MM.1S (cell line): ENCODE data around the gene SEC24D.

ENCODE experiments used
- EZH2 ChIP-seq: fragments of 300-600 bp; sonication (generic); optimal IDR thresholded peaks from 2 replicates; pipeline ENCODE3; 2017; ENCODE audit warnings: low read depth, mild to moderate bottlenecking, antibody characterized with exemption, low read length, mixed read lengths
- EZH2phosphoT487 ChIP-seq: fragments of 300-600 bp; sonication (generic); IDR thresholded peaks from 2 replicates; pipeline ENCODE4 v1.6.1; 2018; ENCODE audit warnings: antibody characterized with exemption, low read length
- TF ChIP-seq, protein P1 (sequence below): fragments of 300-600 bp; sonication (generic); IDR thresholded peaks from 2 replicates; pipeline ENCODE4 v1.5.1; 2016; ENCODE audit warnings: antibody characterized with exemption, low read length, mixed read lengths

DNA sequence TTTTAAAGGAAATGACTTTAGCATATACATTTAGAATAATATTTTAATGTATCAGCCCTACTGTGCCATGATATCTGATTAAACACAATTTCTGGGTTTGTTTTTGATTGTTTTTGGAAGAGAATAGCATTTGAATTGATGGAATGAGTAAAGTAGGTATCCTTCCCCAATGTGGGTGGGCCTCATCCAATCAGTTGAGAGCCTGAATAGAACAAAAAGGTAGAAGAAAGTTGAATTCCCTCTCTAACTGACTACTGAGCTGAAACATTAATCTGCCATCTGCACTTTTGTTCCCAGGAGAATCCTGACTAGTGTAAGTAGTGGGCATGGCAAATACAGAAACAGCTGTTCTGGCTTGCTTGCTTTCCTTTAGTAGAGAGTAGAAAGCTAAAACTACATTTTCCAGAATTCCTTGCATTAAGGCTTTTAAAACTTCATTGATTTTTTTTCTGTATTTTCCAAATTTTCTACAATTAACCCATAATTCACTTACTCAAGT, 9.7 kb upstream of the SEC24D start:
- TF ChIP-seq, protein P1, sequence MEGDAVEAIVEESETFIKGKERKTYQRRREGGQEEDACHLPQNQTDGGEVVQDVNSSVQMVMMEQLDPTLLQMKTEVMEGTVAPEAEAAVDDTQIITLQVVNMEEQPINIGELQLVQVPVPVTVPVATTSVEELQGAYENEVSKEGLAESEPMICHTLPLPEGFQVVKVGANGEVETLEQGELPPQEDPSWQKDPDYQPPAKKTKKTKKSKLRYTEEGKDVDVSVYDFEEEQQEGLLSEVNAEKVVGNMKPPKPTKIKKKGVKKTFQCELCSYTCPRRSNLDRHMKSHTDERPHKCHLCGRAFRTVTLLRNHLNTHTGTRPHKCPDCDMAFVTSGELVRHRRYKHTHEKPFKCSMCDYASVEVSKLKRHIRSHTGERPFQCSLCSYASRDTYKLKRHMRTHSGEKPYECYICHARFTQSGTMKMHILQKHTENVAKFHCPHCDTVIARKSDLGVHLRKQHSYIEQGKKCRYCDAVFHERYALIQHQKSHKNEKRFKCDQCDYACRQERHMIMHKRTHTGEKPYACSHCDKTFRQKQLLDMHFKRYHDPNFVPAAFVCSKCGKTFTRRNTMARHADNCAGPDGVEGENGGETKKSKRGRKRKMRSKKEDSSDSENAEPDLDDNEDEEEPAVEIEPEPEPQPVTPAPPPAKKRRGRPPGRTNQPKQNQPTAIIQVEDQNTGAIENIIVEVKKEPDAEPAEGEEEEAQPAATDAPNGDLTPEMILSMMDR = no peak
- no peak for TF ChIP-seq EZH2
- TF ChIP-seq EZH2phosphoT487 = no peak
